ENCODE data around the gene SLC46A3. TPM values are rescaled to one million over a fixed set of nuclear protein-coding genes. Genes with fewer than 3 reads are reported as not detected.
"Not testable (repeated sequence)": the region's sequence is repeated elsewhere in the genome, so short reads cannot be mapped to it uniquely, and the experiment has no call there.

The SLC46A3 gene
- total RNA-seq, 1 experiment from 2014 or later = 28.3 TPM

GRCh38 chr13:28683169-28683568 is 35.6 kb downstream of the SLC46A3 start:
- not testable (repeated sequence) for DNase-seq (ENCODE audit: low spot score)

- no peak for DNase-seq (ENCODE audit: low spot score)
Observed at GRCh38 chr13:28680541-28680940, 38.2 kb downstream of the SLC46A3 start.

- DNase-seq (ENCODE audit: low spot score) = no peak
Observed at GRCh38 chr13:28679628-28680027, 39.1 kb downstream of the SLC46A3 start.

GRCh38 chr13:28678809-28679208 is 40.0 kb downstream of the SLC46A3 start:
- no peak for DNase-seq (ENCODE audit: low spot score)

GRCh38 chr13:28671126-28671792 is 47.5 kb downstream of the SLC46A3 start:
- no peak for DNase-seq (ENCODE audit: low spot score)

- no peak for DNase-seq (ENCODE audit: low spot score)
Observed at GRCh38 chr13:28666897-28667488, 51.8 kb downstream of the SLC46A3 start.

- peak; percentile 32 for DNase-seq (ENCODE audit: low spot score)
Observed at GRCh38 chr13:28659621-28659970, 59.2 kb downstream of the SLC46A3 start.

GRCh38 chr13:28658796-28659620 is 59.8 kb downstream of the SLC46A3 start, which contains the start of gene POMP:
Gene POMP, plus strand, starts transcription at chr13:28659130. Its CDS starts 55 bp downstream, at chr13:28659185.
- peak; percentile 74 for DNase-seq (ENCODE audit: low spot score)

GRCh38 chr13:28658539-28658795 is 60.3 kb downstream of the SLC46A3 start:
- DNase-seq (ENCODE audit: low spot score) = no peak

GRCh38 chr13:28657784-28658538 is 60.8 kb downstream of the SLC46A3 start:
- DNase-seq (ENCODE audit: low spot score) = peak; percentile 19

- no peak for DNase-seq (ENCODE audit: low spot score)
Observed at GRCh38 chr13:28655561-28655960, 63.2 kb downstream of the SLC46A3 start.

GRCh38 chr13:28654276-28654675 is 64.5 kb downstream of the SLC46A3 start:
- DNase-seq (ENCODE audit: low spot score) = no peak

- DNase-seq (ENCODE audit: low spot score) = no peak
Observed at GRCh38 chr13:28653111-28653510, 65.7 kb downstream of the SLC46A3 start.

GRCh38 chr13:28651810-28652401 is 66.9 kb downstream of the SLC46A3 start:
- no peak for DNase-seq (ENCODE audit: low spot score)

GRCh38 chr13:28650284-28650683 is 68.5 kb downstream of the SLC46A3 start:
- no peak for DNase-seq (ENCODE audit: low spot score)

Other genes starting within 250 kb of the SLC46A3 start
- gene FLT1, start 223.8 kb downstream of the SLC46A3 start, total RNA-seq (2014; rRNA removed; shearing (Covaris generic)) = 5.5 and 7.5 TPM in 2 replicates
- gene POMP, start 59.8 kb downstream of the SLC46A3 start, total RNA-seq (2014; rRNA removed; shearing (Covaris generic)) = 135 and 234 TPM in 2 replicates
- 0.10 TPM in 1 of 2 replicates, not detected in the other for gene MTUS2, start 101.4 kb upstream of the SLC46A3 start, total RNA-seq (2014; rRNA removed; shearing (Covaris generic))

Measured in A172 (cell line).